HepG2 (cell line): Measurements from ENCODE around the gene MAPK14. TPM values are rescaled to one million over a fixed set of nuclear protein-coding genes. Genes with fewer than 3 reads are reported as not detected.

Source experiments
- AKAP8 ChIP-seq: sonication (generic); formaldehyde crosslinking; IDR thresholded peaks from 2 replicates; pipeline ENCODE4 v1.5.1; 2020; ENCODE audit warnings: mild to moderate bottlenecking, missing genetic modification reagents
- CCAR2 ChIP-seq: fragments of 200-400 bp; formaldehyde crosslinking; optimal IDR thresholded peaks from 2 replicates; pipeline ENCODE3; 2018; ENCODE audit warnings: low read depth, mild to moderate bottlenecking, low read length, moderate library complexity
- FIP1L1 ChIP-seq: fragments of 200-400 bp; formaldehyde crosslinking; IDR thresholded peaks from 2 replicates; pipeline ENCODE4 v1.6.1; 2018; ENCODE audit warnings: low read depth, mild to moderate bottlenecking, low read length, moderate library complexity, borderline replicate concordance; ENCODE audit not compliant: insufficient read depth
- FOXC1 ChIP-seq: sonication (generic); formaldehyde crosslinking; IDR thresholded peaks from 2 replicates; pipeline ENCODE4 v1.8.0; 2022; ENCODE audit warnings: mild to moderate bottlenecking, missing genetic modification reagents, borderline replicate concordance
- HNF4A ChIP-seq: sonication (generic); formaldehyde crosslinking; IDR thresholded peaks from 2 replicates; pipeline ENCODE4 v1.4.0; 2020; ENCODE audit warnings: missing genetic modification reagents
- HOXA3 ChIP-seq: sonication (generic); formaldehyde crosslinking; IDR thresholded peaks from 2 replicates; pipeline ENCODE4 v1.5.0; 2020; ENCODE audit warnings: missing genetic modification reagents
- KDM1A ChIP-seq: IDR thresholded peaks from 2 replicates; pipeline ENCODE4 v1.6.1; 2016; ENCODE audit warnings: missing compliant biosample characterization
- KDM2A ChIP-seq: sonication (generic); formaldehyde crosslinking; IDR thresholded peaks from 2 replicates; pipeline ENCODE4 v1.4.0; 2020; ENCODE audit warnings: low read depth, missing genetic modification reagents, borderline replicate concordance
- KDM5B ChIP-seq: sonication (generic); formaldehyde crosslinking; IDR thresholded peaks from 2 replicates; pipeline ENCODE4 v1.4.0; 2020; ENCODE audit warnings: missing genetic modification reagents, mild to moderate bottlenecking, borderline replicate concordance
- MAFK ChIP-seq, 2 experiments: IDR thresholded peaks in 1 of 2; conservative IDR thresholded peaks in 1 of 2; 2 replicates each; pipeline ENCODE4 v1.6.1; 2011; ENCODE audit warnings: improper control_type of control experiment in 2 of 2, low read length in 2 of 2
- RAD21 ChIP-seq: fragments of 450-650 bp; formaldehyde crosslinking; IDR thresholded peaks from 2 replicates; pipeline ENCODE4 v1.5.0; 2020; ENCODE audit warnings: mild to moderate bottlenecking
- SRSF1 ChIP-seq: fragments of 200-400 bp; formaldehyde crosslinking; optimal IDR thresholded peaks from 2 replicates; pipeline ENCODE3; 2017; ENCODE audit warnings: mild to moderate bottlenecking, low read depth, low read length, moderate library complexity
- YY1 ChIP-seq: IDR thresholded peaks from 2 replicates; pipeline ENCODE4 v1.6.1; 2011; ENCODE audit warnings: low read length, low read depth, moderate library complexity, mild to moderate bottlenecking; ENCODE audit not compliant: insufficient read depth, insufficient replicate concordance
- ZFY ChIP-seq: sonication (generic); formaldehyde crosslinking; IDR thresholded peaks from 2 replicates; pipeline ENCODE4 v1.4.0; 2020; ENCODE audit warnings: missing genetic modification reagents
- ZFYVE20 ChIP-seq: sonication (generic); formaldehyde crosslinking; IDR thresholded peaks from 2 replicates; pipeline ENCODE4 v1.8.0; 2023; ENCODE audit warnings: low read depth, mild to moderate bottlenecking, moderate library complexity, missing genetic modification reagents, borderline replicate concordance
- ZKSCAN8 ChIP-seq: IDR thresholded peaks from 2 replicates; pipeline ENCODE4 v1.6.1; 2016; ENCODE audit warnings: borderline replicate concordance, missing genetic modification reagents, missing compliant biosample characterization
- ZNF414 ChIP-seq: sonication (generic); formaldehyde crosslinking; IDR thresholded peaks from 2 replicates; pipeline ENCODE4 v1.5.0; 2020; ENCODE audit warnings: missing genetic modification reagents
- ZNF468 ChIP-seq: sonication (generic); formaldehyde crosslinking; IDR thresholded peaks from 2 replicates; pipeline ENCODE4 v1.8.0; 2022; ENCODE audit warnings: mild to moderate bottlenecking, moderate library complexity, missing genetic modification reagents
- ZNF547 ChIP-seq: sonication (generic); formaldehyde crosslinking; IDR thresholded peaks from 2 replicates; pipeline ENCODE4 v1.5.1; 2020; ENCODE audit warnings: mild to moderate bottlenecking, missing genetic modification reagents
- ZNF672 ChIP-seq: sonication (generic); formaldehyde crosslinking; IDR thresholded peaks from 2 replicates; pipeline ENCODE4 v1.8.1; 2022; ENCODE audit warnings: missing genetic modification reagents
- ZNF768 ChIP-seq: sonication (generic); formaldehyde crosslinking; IDR thresholded peaks from 2 replicates; pipeline ENCODE4 v1.4.0; 2020; ENCODE audit warnings: missing genetic modification reagents
- ZZZ3 ChIP-seq: sonication (generic); formaldehyde crosslinking; IDR thresholded peaks from 2 replicates; pipeline ENCODE4 v1.4.0; 2020; ENCODE audit warnings: missing genetic modification reagents, mild to moderate bottlenecking, borderline replicate concordance
- polyA plus RNA-seq, 8 experiments: library from polyadenylated mRNA; depleted of rRNA in 3 of 8; stranded (reverse) in 7 of 8; unstranded in 1 of 8; fragments of >200 nt; fragmentation: Illumina TruSeq in 4 of 8; extraction: Trizol in 4 of 8; gene quantifications; 2 replicates each; pipeline versions ENCODE4 v1.2.1 to v1.2.3, GENCODE V29; 2011 to 2016; ENCODE audit warnings: low read depth in 4 of 8, missing spikeins in 1 of 8, mixed read lengths in 1 of 8; ENCODE audit not compliant: insufficient read depth in 1 of 8
- total RNA-seq, 5 experiments: library from RNA; depleted of rRNA; stranded (reverse); fragments of >200 nt; fragmentation: Illumina TruSeq; extraction: Trizol; gene quantifications; 2 replicates each; pipeline ENCODE4 v1.2.3, GENCODE V29; 2016; ENCODE audit warnings: low read depth in 1 of 5
- TF ChIP-seq, protein P1 (sequence below): sonication (generic); IDR thresholded peaks from 2 replicates; pipeline ENCODE4 v1.6.1; 2016; ENCODE audit warnings: low read depth, borderline replicate concordance
- TF ChIP-seq, protein P2 (sequence below): sonication (generic); formaldehyde crosslinking; IDR thresholded peaks from 2 replicates; pipeline ENCODE4 v1.5.1; 2020; ENCODE audit warnings: missing genetic modification reagents, mild to moderate bottlenecking, borderline replicate concordance
- TF ChIP-seq, protein P3 (sequence below): sonication (generic); formaldehyde crosslinking; IDR thresholded peaks from 2 replicates; pipeline ENCODE4 v1.8.1; 2023; ENCODE audit warnings: mild to moderate bottlenecking, inconsistent platforms, moderate library complexity, missing genetic modification reagents, borderline replicate concordance

Gene MAPK14
- total and polyA plus RNA-seq, 2 of the 13 experiments (the other 11 are each of a cell fraction or from before 2014, with no cell fraction given) = 66.3 to 67.3 TPM

DNA sequence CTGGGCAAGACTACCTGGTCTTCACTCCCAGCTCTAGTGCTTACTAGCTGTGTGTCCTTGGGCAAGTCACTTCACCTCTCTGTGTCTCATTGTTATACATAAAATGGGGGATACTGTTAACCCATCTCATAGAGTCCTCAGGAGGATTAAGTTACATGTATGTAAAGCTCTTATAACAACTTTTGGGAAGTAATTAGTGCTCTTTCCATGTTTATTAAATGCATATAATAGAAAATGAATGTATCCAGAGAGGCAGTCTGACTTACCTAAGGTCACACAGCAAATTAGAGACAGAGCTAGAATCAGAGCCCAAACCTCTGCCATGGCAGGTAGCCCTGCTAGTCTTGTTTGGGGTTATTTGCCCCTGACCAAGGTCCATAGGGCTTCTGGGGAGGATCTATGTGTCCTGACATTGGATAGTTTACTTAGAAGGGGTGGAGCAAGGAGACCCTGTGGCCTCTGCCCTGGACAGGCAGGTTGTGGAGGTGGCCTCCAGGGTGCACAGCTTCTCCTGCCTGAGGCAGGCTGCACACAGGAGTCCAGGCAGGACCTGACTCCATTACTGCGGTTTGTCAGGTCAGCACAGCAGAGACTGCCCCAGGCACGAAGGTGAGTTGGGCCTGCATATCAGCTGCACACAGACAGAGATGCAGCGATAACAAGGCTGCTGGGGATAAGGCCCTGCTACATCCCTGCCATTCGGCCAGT lies 94.3 kb downstream of the MAPK14 start (continued):
- TF ChIP-seq, protein P1, sequence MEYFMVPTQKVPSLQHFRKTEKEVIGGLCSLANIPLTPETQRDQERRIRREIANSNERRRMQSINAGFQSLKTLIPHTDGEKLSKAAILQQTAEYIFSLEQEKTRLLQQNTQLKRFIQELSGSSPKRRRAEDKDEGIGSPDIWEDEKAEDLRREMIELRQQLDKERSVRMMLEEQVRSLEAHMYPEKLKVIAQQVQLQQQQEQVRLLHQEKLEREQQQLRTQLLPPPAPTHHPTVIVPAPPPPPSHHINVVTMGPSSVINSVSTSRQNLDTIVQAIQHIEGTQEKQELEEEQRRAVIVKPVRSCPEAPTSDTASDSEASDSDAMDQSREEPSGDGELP = peak; percentile 19; the same call in 1 of the 2 replicates
- TF ChIP-seq, protein P2, sequence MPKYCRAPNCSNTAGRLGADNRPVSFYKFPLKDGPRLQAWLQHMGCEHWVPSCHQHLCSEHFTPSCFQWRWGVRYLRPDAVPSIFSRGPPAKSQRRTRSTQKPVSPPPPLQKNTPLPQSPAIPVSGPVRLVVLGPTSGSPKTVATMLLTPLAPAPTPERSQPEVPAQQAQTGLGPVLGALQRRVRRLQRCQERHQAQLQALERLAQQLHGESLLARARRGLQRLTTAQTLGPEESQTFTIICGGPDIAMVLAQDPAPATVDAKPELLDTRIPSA (CRISPR knock-in tag) = no peak
- TF ChIP-seq ZKSCAN8 (no peak), FOXC1 (CRISPR knock-in tag) (peak; percentile 34; the same call in 1 of the 2 replicates), HOXA3 (peak; percentile 5; the same call in 1 of the 2 replicates), ZNF672 (CRISPR knock-in tag) (no peak), KDM1A (0 out of 2 replicates have a peak, but pooled peaks have one; percentile 10), ZZZ3 (CRISPR knock-in tag) (no peak), MAFK (conservative IDR thresholded peaks at IDR 0.05 in 1 of 2, IDR thresholded peaks at IDR 0.05 in 1 of 2; ENCODE audit: low read length in 2 of 2) (no peak), YY1 (no peak), ZNF768 (peak; percentile 93), FIP1L1 (0 out of 2 replicates have a peak, but pooled peaks have one; percentile 25), ZFY (CRISPR knock-in tag) (no peak), ZNF468 (CRISPR knock-in tag) (no peak), AKAP8 (CRISPR knock-in tag) (0 out of 2 replicates have a peak, but pooled peaks have one; percentile 37), ZNF547 (CRISPR knock-in tag) (no peak), HNF4A (peak; percentile 67), ZFYVE20 (CRISPR knock-in tag) (0 out of 2 replicates have a peak, but pooled peaks have one; percentile 58), CCAR2 (no peak), KDM5B (CRISPR knock-in tag) (0 out of 2 replicates have a peak, but pooled peaks have one; percentile 17), SRSF1 (no peak), ZNF414 (CRISPR knock-in tag) (0 out of 2 replicates have a peak, but pooled peaks have one; percentile 45), KDM2A (peak; percentile 18; the same call in 1 of the 2 replicates), RAD21 (0 out of 2 replicates have a peak, but pooled peaks have one; percentile 16)
- TF ChIP-seq, protein P3, sequence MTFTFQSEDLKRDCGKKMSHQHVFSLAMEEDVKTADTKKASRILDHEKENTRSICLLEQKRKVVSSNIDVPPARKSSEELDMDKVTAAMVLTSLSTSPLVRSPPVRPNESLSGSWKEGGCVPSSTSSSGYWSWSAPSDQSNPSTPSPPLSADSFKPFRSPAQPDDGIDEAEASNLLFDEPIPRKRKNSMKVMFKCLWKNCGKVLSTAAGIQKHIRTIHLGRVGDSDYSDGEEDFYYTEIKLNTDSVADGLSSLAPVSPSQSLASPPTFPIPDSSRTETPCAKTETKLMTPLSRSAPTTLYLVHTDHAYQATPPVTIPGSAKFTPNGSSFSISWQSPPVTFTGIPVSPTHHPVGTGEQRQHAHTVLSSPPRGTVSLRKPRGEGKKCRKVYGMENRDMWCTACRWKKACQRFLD = no peak
- TF ChIP-seq, all 625 proteins: peak for 64
